22Rv1 (cell line): ENCODE data around the gene RTP5.

Experiments
- CTCF ChIP-seq: fragments of 450-650 bp; IDR thresholded peaks from 2 replicates; pipeline ENCODE4 v1.5.1; 2017; ENCODE audit warnings: mild to moderate bottlenecking
- ZFX ChIP-seq: fragments of 450-650 bp; IDR thresholded peaks from 2 replicates; pipeline ENCODE4 v1.6.1; 2017; ENCODE audit warnings: antibody characterized with exemption, borderline replicate concordance

GRCh38 chr2:241913703-241914102 lies 44.2 kb downstream of the RTP5 start:
- TF ChIP-seq CTCF (no peak), ZFX (no peak)
